ENCODE data around the gene OTOP2. TPM values are rescaled to one million over a fixed set of nuclear protein-coding genes. Genes with fewer than 3 reads are reported as not detected.
A peak's percentile ranks its signal among the peaks of the same experiment; 100 is the strongest.

OTOP2 gene
- total and polyA plus RNA-seq, 4 donors = 0.25 TPM; not detected in 3

DNA sequence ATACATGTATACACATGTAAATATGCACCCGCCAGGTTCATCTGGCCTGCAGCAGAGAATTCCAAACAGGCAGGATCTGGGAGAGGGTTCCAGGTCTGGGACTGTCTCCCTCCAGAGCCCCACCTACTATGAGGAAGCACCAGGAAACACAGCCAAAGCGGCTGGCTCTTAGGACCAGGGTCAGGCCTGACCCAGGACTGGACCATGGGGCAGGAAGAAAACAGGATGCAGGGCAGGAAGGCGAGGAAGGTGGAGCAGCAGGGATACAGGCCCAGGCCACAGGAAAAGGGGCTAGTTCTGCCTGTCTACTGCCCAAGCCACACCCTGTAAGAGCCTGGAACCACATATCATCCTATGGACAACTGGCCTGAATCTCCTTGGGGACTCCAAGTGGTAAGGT is 46.3 kb downstream of the OTOP2 start:
- DNase-seq (no peak), ATAC-seq (ENCODE audit: low FRiP score) (no peak)
- Histone ChIP-seq H3K27me3 (ENCODE audit: control insufficient read depth in 1 of 2, insufficient read depth in 2 of 2, low read length in 1 of 2) (no peaks in the 10 kb centered on the region), H3K4me3 (ENCODE audit: low read length in 2 of 2) (no peak overlapping the region), H3K9me3 (ENCODE audit: control insufficient read depth, low read length) (no peaks in the 10 kb centered on the region), H3K27ac (ENCODE audit: low read depth in 1 of 2, low read length in 2 of 2) (no peak overlapping the region), H3K36me3 (ENCODE audit: control insufficient read depth in 1 of 2, insufficient read depth in 2 of 2, low read length in 1 of 2) (no peaks in the 10 kb centered on the region), H3K4me1 (ENCODE audit: control insufficient read depth in 1 of 2, insufficient read depth in 2 of 2, low read length in 2 of 2) (no peaks in the 10 kb centered on the region)
- intact Hi-C loops (cut with DNase I) = no loop called here
- 90 to 96% methylated on average over 3 of the region's 3 CpGs for WGBS, 2 donors

DNA sequence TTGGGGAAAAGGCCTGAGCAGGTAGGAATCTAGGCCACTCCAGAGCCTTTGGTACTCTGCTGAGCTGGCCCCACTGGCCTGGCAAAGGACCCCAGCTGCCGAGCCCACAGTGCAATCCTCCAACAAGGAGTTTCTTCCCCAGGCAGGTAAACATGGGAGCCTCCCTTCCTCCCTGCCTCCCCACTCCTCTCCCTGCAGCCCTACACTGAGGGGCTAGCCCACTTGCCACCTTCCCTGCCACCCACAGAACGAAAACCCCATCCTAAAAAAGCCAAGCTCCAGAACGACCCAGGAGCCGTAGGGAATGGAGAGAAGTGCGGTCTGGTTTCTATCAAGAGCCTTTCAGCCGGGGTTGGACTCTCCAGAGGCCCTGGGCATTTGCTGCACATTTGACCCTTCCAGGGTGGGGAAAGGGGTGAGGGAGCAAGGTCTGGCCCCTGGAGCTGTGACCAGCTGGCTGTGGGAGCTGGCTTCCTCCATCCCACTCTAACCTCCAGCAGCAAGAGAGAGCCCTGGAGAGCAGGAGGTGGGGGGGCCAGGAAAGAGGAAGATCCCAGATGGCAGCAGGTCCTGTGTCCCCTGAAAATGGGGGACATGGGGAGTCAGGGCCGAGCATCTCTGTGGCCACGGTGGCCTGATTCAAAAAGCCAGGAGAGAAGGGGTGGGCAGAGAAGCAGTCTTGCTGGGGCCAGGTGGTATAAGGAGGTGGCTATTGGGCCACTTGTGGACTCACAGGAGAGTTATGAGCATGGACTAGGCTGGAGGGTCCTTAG is 47.2 kb downstream of the OTOP2 start:
- no peak overlapping the region for H3K27ac ChIP-seq (ENCODE audit: low read depth in 1 of 2, low read length in 2 of 2)
- intact Hi-C loops (cut with DNase I) = no loop called here
- no peaks in the 10 kb centered on the region for H3K27me3 ChIP-seq (ENCODE audit: control insufficient read depth in 1 of 2, insufficient read depth in 2 of 2, low read length in 1 of 2)
- H3K36me3 ChIP-seq (ENCODE audit: control insufficient read depth in 1 of 2, insufficient read depth in 2 of 2, low read length in 1 of 2) = no peaks in the 10 kb centered on the region
- DNase-seq = peak in 1 of 2 donors; percentile 61
- no peaks in the 10 kb centered on the region for H3K4me1 ChIP-seq (ENCODE audit: control insufficient read depth in 1 of 2, insufficient read depth in 2 of 2, low read length in 2 of 2)
- no peak for ATAC-seq (ENCODE audit: low FRiP score)
- whole genome bisulfite sequencing, 2 donors = 89 to 91% methylated on average over 8 of the region's 8 CpGs
- H3K9me3 ChIP-seq (ENCODE audit: control insufficient read depth, low read length) = no peaks in the 10 kb centered on the region
- H3K4me3 ChIP-seq (ENCODE audit: low read length in 2 of 2) = no peak overlapping the region

DNA sequence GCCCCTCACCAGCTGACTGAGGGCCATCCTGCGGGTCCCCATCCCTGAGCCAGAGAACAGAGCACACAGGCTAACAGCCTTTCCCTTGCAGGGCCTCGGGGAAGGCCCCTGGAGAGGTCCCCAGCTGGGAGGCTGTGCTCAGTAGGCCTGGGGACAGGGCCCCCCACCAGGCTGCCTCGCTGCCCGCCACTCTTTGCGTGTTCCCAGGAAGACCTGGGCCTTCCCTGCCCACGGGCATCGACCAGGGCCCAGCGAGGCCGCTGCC is 47.7 kb downstream of the OTOP2 start:
- Histone ChIP-seq H3K27ac (ENCODE audit: low read depth in 1 of 2, low read length in 2 of 2) (no peak overlapping the region), H3K36me3 (ENCODE audit: control insufficient read depth in 1 of 2, insufficient read depth in 2 of 2, low read length in 1 of 2) (no peaks in the 10 kb centered on the region), H3K4me1 (ENCODE audit: control insufficient read depth in 1 of 2, insufficient read depth in 2 of 2, low read length in 2 of 2) (no peaks in the 10 kb centered on the region), H3K27me3 (ENCODE audit: control insufficient read depth in 1 of 2, insufficient read depth in 2 of 2, low read length in 1 of 2) (no peaks in the 10 kb centered on the region), H3K4me3 (ENCODE audit: low read length in 2 of 2) (peak overlapping the region; percentile 37 to 65), H3K9me3 (ENCODE audit: control insufficient read depth, low read length) (no peaks in the 10 kb centered on the region)
- DNase-seq (no peak), ATAC-seq (ENCODE audit: low FRiP score) (no peak)
- intact Hi-C loops (cut with DNase I) = no loop called here
- WGBS, 2 donors = 11 to 18% methylated on average over 7 to 9 of the region's 9 CpGs

DNA sequence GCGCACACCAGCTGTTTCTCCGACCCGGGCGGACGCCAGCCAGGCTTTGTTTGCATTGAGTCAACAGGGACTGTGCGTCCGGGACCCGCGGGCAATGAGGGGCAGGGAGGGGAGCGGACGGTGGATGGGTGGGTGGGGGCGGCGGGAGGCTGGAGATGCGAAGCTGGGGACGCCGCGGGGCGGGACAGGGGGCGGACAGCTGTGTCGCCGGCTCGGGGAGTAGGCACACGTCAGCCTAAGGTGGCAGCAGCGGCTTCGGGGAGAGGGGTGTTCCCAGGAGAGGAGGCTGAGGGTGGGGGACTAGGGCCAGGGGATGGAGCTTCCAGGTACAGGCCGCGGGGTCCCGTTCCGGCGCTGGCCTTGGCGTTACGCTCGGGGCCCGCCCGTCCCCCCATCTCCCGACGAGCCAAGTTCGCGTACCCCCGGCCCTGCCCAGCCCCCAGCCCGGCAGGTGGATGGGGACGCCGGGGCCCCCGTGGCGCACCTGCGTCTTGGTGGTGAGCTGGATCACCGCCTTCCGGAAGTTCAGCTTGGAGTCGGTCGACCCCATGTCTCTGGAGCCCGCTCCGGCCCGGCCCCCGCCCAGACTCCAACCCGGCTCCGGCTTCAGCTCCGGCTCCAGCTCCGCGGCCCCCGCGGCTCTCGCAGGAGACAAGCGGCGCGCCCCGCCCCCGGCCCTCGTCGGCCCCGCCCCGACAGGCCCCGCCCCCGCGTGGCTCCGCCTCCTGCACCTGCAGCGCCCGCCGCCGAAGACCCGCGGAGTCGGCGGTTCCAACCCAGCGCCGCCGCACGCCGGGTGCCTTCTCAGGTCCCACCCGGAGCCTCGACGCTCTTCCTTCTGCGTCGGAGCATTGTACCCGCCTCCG is 48.3 kb downstream of the OTOP2 start, which contains the start of gene HID1:
Gene HID1 (minus strand): TSS at position 653 of the 866 bp plus-strand sequence. CDS start 103 bp downstream, at position 550.
- intact Hi-C loops (cut with DNase I) = no loop called here

DNA sequence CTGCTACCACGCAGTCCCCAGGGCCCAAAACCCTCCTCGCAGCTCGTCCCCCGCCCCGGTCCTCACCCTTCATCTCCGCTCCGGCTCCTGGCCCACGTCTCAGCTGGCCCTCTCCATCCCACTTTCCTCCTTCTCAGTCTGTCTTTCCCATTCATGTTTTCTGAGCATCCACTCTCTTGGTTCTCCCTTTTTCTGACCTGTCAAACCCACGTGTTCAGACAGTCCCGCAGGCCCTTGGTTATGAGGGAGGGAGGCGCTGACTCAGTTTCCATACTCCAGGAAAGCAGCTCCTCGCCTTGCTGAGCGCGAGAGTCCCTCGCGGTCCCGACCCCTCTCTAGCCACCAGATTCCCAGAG is 48.9 kb downstream of the OTOP2 start:
- ATAC-seq (ENCODE audit: low FRiP score) = peak; percentile 27
- DNase-seq = no peak
- H3K36me3 ChIP-seq (ENCODE audit: control insufficient read depth in 1 of 2, insufficient read depth in 2 of 2, low read length in 1 of 2) = no peaks in the 10 kb centered on the region
- no peak overlapping the region for H3K4me3 ChIP-seq (ENCODE audit: low read length in 2 of 2)
- H3K27me3 ChIP-seq (ENCODE audit: control insufficient read depth in 1 of 2, insufficient read depth in 2 of 2, low read length in 1 of 2) = no peaks in the 10 kb centered on the region
- H3K4me1 ChIP-seq (ENCODE audit: control insufficient read depth in 1 of 2, insufficient read depth in 2 of 2, low read length in 2 of 2) = no peaks in the 10 kb centered on the region
- WGBS, 2 donors = 9 to 10% methylated on average over 17 of the region's 17 CpGs
- no peak overlapping the region for H3K27ac ChIP-seq (ENCODE audit: low read depth in 1 of 2, low read length in 2 of 2)
- intact Hi-C loops (cut with DNase I) = no loop called here
- H3K9me3 ChIP-seq (ENCODE audit: control insufficient read depth, low read length) = no peaks in the 10 kb centered on the region

More for the DNA sequence above, 48.3 kb downstream of the OTOP2 start, which contains the start of gene HID1:
- H3K4me1 ChIP-seq (ENCODE audit: control insufficient read depth in 1 of 2, insufficient read depth in 2 of 2, low read length in 2 of 2) = no peaks in the 10 kb centered on the region
- H3K36me3 ChIP-seq (ENCODE audit: control insufficient read depth in 1 of 2, insufficient read depth in 2 of 2, low read length in 1 of 2) = no peaks in the 10 kb centered on the region
- DNase-seq (peak; percentile 65 to 86), ATAC-seq (ENCODE audit: low FRiP score) (peak; percentile 47)
- WGBS, 2 donors = 0 to 1% methylated on average over 53 to 95 of the region's 95 CpGs
- H3K27me3 ChIP-seq (ENCODE audit: control insufficient read depth in 1 of 2, insufficient read depth in 2 of 2, low read length in 1 of 2) = no peaks in the 10 kb centered on the region
- H3K27ac ChIP-seq (ENCODE audit: low read depth in 1 of 2, low read length in 2 of 2) = no peak within 1 kb of the TSS
- H3K9me3 ChIP-seq (ENCODE audit: control insufficient read depth, low read length) = no peaks in the 10 kb centered on the region
- peak within 1 kb of the TSS; percentile 37 to 65 for H3K4me3 ChIP-seq (ENCODE audit: low read length in 2 of 2)

DNA sequence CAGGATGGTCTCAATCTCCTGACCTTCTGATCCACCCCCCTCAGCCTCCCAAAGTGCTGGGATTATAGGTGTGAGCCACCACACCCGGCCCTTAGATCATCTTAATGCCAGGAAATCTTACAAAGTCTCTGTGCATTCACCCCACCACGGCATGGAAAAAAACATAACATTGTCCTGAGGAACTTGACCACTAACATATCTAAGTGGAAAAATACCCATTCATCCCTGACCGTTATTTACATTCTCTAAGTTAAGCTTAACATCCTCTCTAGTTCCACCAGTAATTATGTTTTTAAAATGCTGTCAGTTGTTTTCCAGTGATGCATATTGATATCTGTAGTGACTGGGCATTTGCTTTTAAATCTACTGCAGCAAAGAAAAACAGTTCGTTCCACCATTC is 51.9 kb downstream of the OTOP2 start:
- no peaks in the 10 kb centered on the region for H3K4me1 ChIP-seq (ENCODE audit: control insufficient read depth in 1 of 2, insufficient read depth in 2 of 2, low read length in 2 of 2)
- H3K4me3 ChIP-seq (ENCODE audit: low read length in 2 of 2) = no peak overlapping the region
- no peaks in the 10 kb centered on the region for H3K36me3 ChIP-seq (ENCODE audit: control insufficient read depth in 1 of 2, insufficient read depth in 2 of 2, low read length in 1 of 2)
- no peak overlapping the region for H3K27ac ChIP-seq (ENCODE audit: low read depth in 1 of 2, low read length in 2 of 2)
- 80 to 83% methylated on average over 4 of the region's 4 CpGs for WGBS, 2 donors
- DNase-seq = no peak
- intact Hi-C loops (cut with DNase I) = no loop called here
- H3K9me3 ChIP-seq (ENCODE audit: control insufficient read depth, low read length) = no peaks in the 10 kb centered on the region
- H3K27me3 ChIP-seq (ENCODE audit: control insufficient read depth in 1 of 2, insufficient read depth in 2 of 2, low read length in 1 of 2) = no peaks in the 10 kb centered on the region
- ATAC-seq (ENCODE audit: low FRiP score) = no peak

DNA sequence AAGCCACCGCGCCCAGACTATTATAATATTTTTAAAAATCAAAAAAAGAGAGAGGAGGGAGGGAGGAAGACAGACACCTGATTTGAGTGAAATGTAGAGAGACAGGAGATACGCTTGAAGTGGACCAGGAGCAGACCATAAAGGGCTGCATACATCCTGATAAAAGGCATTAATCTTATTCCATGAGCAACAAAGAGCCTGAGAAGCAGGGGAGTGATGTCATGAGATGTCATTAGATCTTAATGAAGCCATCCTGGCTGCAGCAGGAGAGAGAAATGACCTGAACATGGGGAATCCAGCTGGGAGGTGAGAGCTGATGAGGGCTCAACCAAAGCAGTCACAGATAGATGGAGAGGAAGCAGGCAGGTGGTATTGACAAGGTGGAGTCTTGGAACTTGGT is 53.7 kb downstream of the OTOP2 start:
- Histone ChIP-seq H3K4me1 (ENCODE audit: control insufficient read depth in 1 of 2, insufficient read depth in 2 of 2, low read length in 2 of 2) (no peaks in the 10 kb centered on the region), H3K36me3 (ENCODE audit: control insufficient read depth in 1 of 2, insufficient read depth in 2 of 2, low read length in 1 of 2) (no peaks in the 10 kb centered on the region), H3K27ac (ENCODE audit: low read depth in 1 of 2, low read length in 2 of 2) (no peak overlapping the region), H3K9me3 (ENCODE audit: control insufficient read depth, low read length) (no peaks in the 10 kb centered on the region), H3K27me3 (ENCODE audit: control insufficient read depth in 1 of 2, insufficient read depth in 2 of 2, low read length in 1 of 2) (no peaks in the 10 kb centered on the region), H3K4me3 (ENCODE audit: low read length in 2 of 2) (no peak overlapping the region)
- ATAC-seq (ENCODE audit: low FRiP score) (no peak), DNase-seq (no peak)
- intact Hi-C loops (cut with DNase I) = no loop called here
- 90 to 97% methylated on average over 3 of the region's 3 CpGs for WGBS, 2 donors

DNA sequence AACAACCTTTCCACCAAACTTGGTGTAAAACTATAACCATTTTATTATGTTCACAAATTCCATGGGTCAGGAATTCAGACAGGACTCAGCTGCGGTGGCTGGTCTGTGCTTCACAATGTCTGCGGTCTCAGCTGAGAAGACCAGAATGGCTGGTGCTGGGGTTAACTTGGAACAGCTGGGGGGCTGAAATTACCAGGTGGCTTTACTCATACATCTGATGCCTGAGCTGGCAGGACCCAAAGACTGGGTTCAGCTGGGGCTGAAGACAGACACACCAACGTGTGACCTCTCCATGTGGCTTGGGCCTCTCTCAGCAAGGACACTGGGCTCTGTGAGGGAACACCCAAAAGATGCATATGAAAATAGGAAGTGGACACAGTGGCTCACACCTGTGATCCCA is 54.2 kb downstream of the OTOP2 start:
- H3K4me3 ChIP-seq (ENCODE audit: low read length in 2 of 2) = no peak overlapping the region
- DNase-seq (no peak), ATAC-seq (ENCODE audit: low FRiP score) (no peak)
- no peak overlapping the region for H3K27ac ChIP-seq (ENCODE audit: low read depth in 1 of 2, low read length in 2 of 2)
- H3K27me3 ChIP-seq (ENCODE audit: control insufficient read depth in 1 of 2, insufficient read depth in 2 of 2, low read length in 1 of 2) = no peaks in the 10 kb centered on the region
- H3K36me3 ChIP-seq (ENCODE audit: control insufficient read depth in 1 of 2, insufficient read depth in 2 of 2, low read length in 1 of 2) = no peaks in the 10 kb centered on the region
- H3K9me3 ChIP-seq (ENCODE audit: control insufficient read depth, low read length) = no peaks in the 10 kb centered on the region
- WGBS, 2 donors = 79 to 80% methylated on average over 3 of the region's 3 CpGs
- H3K4me1 ChIP-seq (ENCODE audit: control insufficient read depth in 1 of 2, insufficient read depth in 2 of 2, low read length in 2 of 2) = no peaks in the 10 kb centered on the region
- intact Hi-C loops (cut with DNase I) = no loop called here

Measured in aorta (tissue), 5 donors.